Keratinocyte (primary cell): Measurements from ENCODE around the gene ZNF586. TPM values are rescaled to one million over a fixed set of nuclear protein-coding genes. Genes with fewer than 3 reads are reported as not detected.
A peak's percentile ranks its signal among the peaks of the same experiment; 100 is the strongest.

Source experiments
- DNase-seq: peaks from one replicate; pipeline ENCODE4 v3.0.0-alpha.2; 2011; ENCODE audit warnings: low read depth, missing footprints, low spot score
- FAIRE-seq: peaks from 2 replicates; lab custom pipeline; 2011; peaks lifted over from hg19 to GRCh38; lab: Jason Lieb, UNC
- H2AFZ ChIP-seq: 2 replicates; pipeline ENCODE4 v1.6.0; 2012; ENCODE audit warnings: low read length, control low read depth, inconsistent platforms; ENCODE audit not compliant: control insufficient read depth
- H3K27ac ChIP-seq: 2 replicates; pipeline ENCODE4 v1.5.1; 2011; ENCODE audit warnings: low read length; ENCODE audit not compliant: control insufficient read depth, insufficient read depth
- H3K27me3 ChIP-seq: 3 replicates; pipeline ENCODE4 v1.6.0; 2011; ENCODE audit warnings: low read length; ENCODE audit not compliant: control insufficient read depth, insufficient read depth; ENCODE audit errors: extremely low read depth
- H3K36me3 ChIP-seq, 2 experiments: 2 replicates in 1 of 2; 3 replicates in 1 of 2; pipeline ENCODE4 v1.5.1; 2011; ENCODE audit warnings: low read length in 2 of 2, mild to moderate bottlenecking in 1 of 2; ENCODE audit not compliant: control insufficient read depth in 2 of 2, insufficient read depth in 2 of 2; ENCODE audit errors: extremely low read depth in 1 of 2
- H3K4me1 ChIP-seq: 3 replicates; pipeline ENCODE4 v1.5.1; 2011; ENCODE audit warnings: low read length; ENCODE audit not compliant: control insufficient read depth, insufficient read depth; ENCODE audit errors: extremely low read depth
- H3K4me2 ChIP-seq: 3 replicates; pipeline ENCODE4 v1.6.0; 2011; ENCODE audit warnings: low read depth, low read length; ENCODE audit not compliant: control insufficient read depth, insufficient read depth; ENCODE audit errors: extremely low read depth
- H3K4me3 ChIP-seq, 3 experiments: fragments of 200-600 bp in 1 of 3; sonication (generic) in 1 of 3; 2 replicates in 2 of 3; 3 replicates in 1 of 3; pipeline ENCODE4 v1.5.1; 2011 to 2016; ENCODE audit warnings: low read length in 3 of 3, mild to moderate bottlenecking in 3 of 3, control low read depth in 2 of 3, inconsistent platforms in 1 of 3, low read depth in 1 of 3, mixed read lengths in 1 of 3, mixed run types in 1 of 3, moderate library complexity in 1 of 3; ENCODE audit not compliant: control insufficient read depth in 2 of 3, insufficient read depth in 2 of 3; ENCODE audit errors: extremely low read depth in 1 of 3
- H3K79me2 ChIP-seq: 2 replicates; pipeline ENCODE4 v1.6.0; 2012; ENCODE audit warnings: low read length; ENCODE audit not compliant: control insufficient read depth, insufficient read depth
- H3K9ac ChIP-seq: 3 replicates; pipeline ENCODE4 v1.6.0; 2011; ENCODE audit warnings: low read length; ENCODE audit not compliant: control insufficient read depth, insufficient read depth; ENCODE audit errors: extremely low read depth
- H3K9me1 ChIP-seq: 3 replicates; pipeline ENCODE4 v1.6.0; 2011; ENCODE audit warnings: low read length; ENCODE audit not compliant: control insufficient read depth, insufficient read depth; ENCODE audit errors: extremely low read depth
- H3K9me3 ChIP-seq: 2 replicates; pipeline ENCODE4 v1.5.1; 2012; ENCODE audit warnings: low read depth, low read length; ENCODE audit not compliant: control insufficient read depth
- H4K20me1 ChIP-seq: 3 replicates; pipeline ENCODE4 v1.6.0; 2011; ENCODE audit warnings: low read length; ENCODE audit not compliant: control insufficient read depth, insufficient read depth; ENCODE audit errors: extremely low read depth
- CTCF ChIP-seq, 3 experiments: IDR thresholded peaks in 1 of 3; conservative IDR thresholded peaks in 1 of 3; optimal IDR thresholded peaks in 1 of 3; 2 replicates in 2 of 3; 3 replicates in 1 of 3; pipeline versions ENCODE3 to v1.5.1; 2011; ENCODE audit warnings: low read length in 3 of 3, mild to moderate bottlenecking in 3 of 3, moderate library complexity in 2 of 3, control low read depth in 1 of 3, inconsistent platforms in 1 of 3; ENCODE audit not compliant: insufficient read depth in 2 of 3; ENCODE audit errors: extremely low read depth in 1 of 3
- EZH2 ChIP-seq: IDR thresholded peaks from one replicate; pipeline ENCODE4 v1.6.1; 2012; ENCODE audit warnings: inconsistent platforms, mild to moderate bottlenecking, low read length, moderate library complexity
- dilution Hi-C: fragments of 300-500 bp; cut with MboI; formaldehyde crosslinking; loops from one replicate; pipeline ENCODE4 v1.7.0; 2020; ENCODE audit warnings: low sequenced_read_pairs; ENCODE audit not compliant: extremely low pct_ligation_motif_present
- polyA plus RNA-seq, 5 experiments: library from polyadenylated mRNA; depleted of rRNA in 3 of 5; stranded (reverse) in 3 of 5; stranded (forward) in 1 of 5; unstranded in 1 of 5; fragments of >200 nt; gene quantifications; 1 replicate in 1 of 5; 2 replicates in 3 of 5; 3 replicates in 1 of 5; pipeline versions ENCODE4 v1.2.1 to v1.2.3, GENCODE V29; 2011 to 2012; ENCODE audit warnings: missing spikeins in 2 of 5, low read depth in 1 of 5, low replicate concordance in 1 of 5

The ZNF586 gene
- polyA plus RNA-seq, 1 donor (not counting 4 experiments of a cell fraction or from before 2014, with no cell fraction given): 9.6 TPM

- Histone ChIP-seq H3K27me3 (no peaks in the 10 kb centered on the region), H2AFZ (peak overlapping the region; percentile 52), H4K20me1 (no peaks in the 10 kb centered on the region), H3K9me1 (no peaks in the 10 kb centered on the region), H3K4me3 (peak overlapping the region in 2 of 3 experiments; percentile 79 to 94), H3K9me3 (no peaks in the 10 kb centered on the region), H3K79me2 (peaks cover 37% of the 10 kb centered on the region), H3K4me2 (peak overlapping the region; percentile 1), H3K27ac (no peak overlapping the region), H3K9ac (no peak overlapping the region), H3K4me1 (peaks cover 8% of the 10 kb centered on the region), H3K36me3 (peaks cover 7 to 8% of the 10 kb centered on the region in 2 experiments)
- FAIRE-seq (no peak), DNase-seq (no peak)
- dilution Hi-C loops: no loop called here
- TF ChIP-seq EZH2: no peak
- TF ChIP-seq CTCF (optimal IDR thresholded peaks at IDR 0.05 in 1 of 3, IDR thresholded peaks at IDR 0.05 in 1 of 3, conservative IDR thresholded peaks at IDR 0.05 in 1 of 3; ENCODE audit: extremely low read depth in 1 of 3, insufficient read depth in 2 of 3, low read length in 3 of 3): no peak
These were observed 46.0 kb downstream of the ZNF586 start for GRCh38 chr19:57815247-57816075.

GRCh38 chr19:57816652-57817051, 47.2 kb downstream of the ZNF586 start:
- Histone ChIP-seq H3K79me2 (peaks cover 45% of the 10 kb centered on the region), H3K36me3 (peaks cover 6 to 8% of the 10 kb centered on the region in 2 experiments), H3K27ac (no peak overlapping the region), H3K9me3 (no peaks in the 10 kb centered on the region), H3K4me2 (no peak overlapping the region), H3K4me1 (peaks cover 13% of the 10 kb centered on the region), H2AFZ (no peak overlapping the region), H3K9me1 (no peaks in the 10 kb centered on the region), H3K27me3 (no peaks in the 10 kb centered on the region), H3K9ac (no peak overlapping the region), H4K20me1 (no peaks in the 10 kb centered on the region), H3K4me3 (no peak overlapping the region)
- no peak for FAIRE-seq
- TF ChIP-seq CTCF (optimal IDR thresholded peaks at IDR 0.05 in 1 of 3, IDR thresholded peaks at IDR 0.05 in 1 of 3, conservative IDR thresholded peaks at IDR 0.05 in 1 of 3; ENCODE audit: extremely low read depth in 1 of 3, insufficient read depth in 2 of 3, low read length in 3 of 3): no peak
- TF ChIP-seq EZH2: no peak
- dilution Hi-C loops: no loop called here
- DNase-seq: no peak
